Karpas-422 (cell line): ENCODE results near the gene STXBP6. TPM values are rescaled to one million over a fixed set of nuclear protein-coding genes. Genes with fewer than 3 reads are reported as not detected.

ENCODE experiments used
- DNase-seq: peaks from one replicate; pipeline ENCODE4 v3.0.0-alpha.2; 2015
- H2AFZ ChIP-seq: fragments of 200-600 bp; sonication (generic); 2 replicates; pipeline ENCODE4 v1.6.1; 2014; ENCODE audit warnings: antibody characterized with exemption, low read length, mixed read lengths
- H3K27ac ChIP-seq: fragments of 200-600 bp; sonication (generic); 2 replicates; pipeline ENCODE4 v1.5.1; 2014; ENCODE audit warnings: mild to moderate bottlenecking, low read length, moderate library complexity
- H3K27me3 ChIP-seq: fragments of 200-600 bp; sonication (generic); 2 replicates; pipeline ENCODE4 v1.6.1; 2014; ENCODE audit warnings: low read length, mixed read lengths
- H3K36me3 ChIP-seq: fragments of 200-600 bp; sonication (generic); 2 replicates; pipeline ENCODE4 v1.6.1; 2014; ENCODE audit warnings: low read length, mixed read lengths; ENCODE audit not compliant: insufficient read depth
- H3K4me1 ChIP-seq: fragments of 200-600 bp; sonication (generic); 2 replicates; pipeline ENCODE4 v1.6.1; 2014; ENCODE audit warnings: mild to moderate bottlenecking, low read length, mixed read lengths
- H3K4me2 ChIP-seq: fragments of 200-600 bp; sonication (generic); 2 replicates; pipeline ENCODE4 v1.6.1; 2014; ENCODE audit warnings: low read length, low read depth, mild to moderate bottlenecking; ENCODE audit not compliant: poor library complexity, severe bottlenecking
- H3K4me3 ChIP-seq: fragments of 200-600 bp; sonication (generic); 2 replicates; pipeline ENCODE4 v1.5.1; 2014; ENCODE audit warnings: mild to moderate bottlenecking, antibody characterized with exemption, low read length, mixed read lengths
- H3K79me2 ChIP-seq: fragments of 200-600 bp; sonication (generic); 2 replicates; pipeline ENCODE4 v1.6.1; 2014; ENCODE audit warnings: mild to moderate bottlenecking, low read length, mixed read lengths
- H3K9ac ChIP-seq: fragments of 200-600 bp; sonication (generic); 2 replicates; pipeline ENCODE4 v1.6.0; 2014; ENCODE audit warnings: low read length
- H3K9me2 ChIP-seq: fragments of 200-600 bp; sonication (generic), shearing (Covaris generic); replicated peaks from 2 replicates; pipeline ENCODE4 v1.6.0; 2014; ENCODE audit warnings: mild to moderate bottlenecking, low read length, moderate library complexity; ENCODE audit not compliant: insufficient read depth
- H3K9me3 ChIP-seq: fragments of 300-700, 200-600 bp; sonication (generic); 2 replicates; pipeline ENCODE4 v1.6.1; 2014; ENCODE audit warnings: low read length, mixed read lengths
- H4K20me1 ChIP-seq: fragments of 200-600 bp; sonication (generic); 2 replicates; pipeline ENCODE4 v1.6.1; 2014; ENCODE audit warnings: mild to moderate bottlenecking, antibody characterized with exemption, low read length, low read depth; ENCODE audit not compliant: insufficient read depth
- total RNA-seq: library from RNA; depleted of rRNA; stranded (reverse); fragments of >200 nt; shearing (Covaris generic); gene quantifications from 2 replicates; pipeline ENCODE4 v1.2.3, GENCODE V29; 2014; ENCODE audit warnings: low replicate concordance

STXBP6 gene
- total RNA-seq, 1 experiment from 2014 or later, result 1.3 TPM

GRCh38 chr14:25039933-25040332, 10.0 kb downstream of the STXBP6 start:
- H3K9me3 ChIP-seq, result peaks cover 8% of the 10 kb centered on the region
- H3K27me3 ChIP-seq, result no peaks in the 10 kb centered on the region
- H2AFZ ChIP-seq, result no peak overlapping the region
- DNase-seq, result no peak
- H3K4me2 ChIP-seq, result no peak overlapping the region
- no peak overlapping the region for H3K27ac ChIP-seq
- H3K36me3 ChIP-seq, result no peaks in the 10 kb centered on the region
- no peaks in the 10 kb centered on the region for H3K79me2 ChIP-seq
- H4K20me1 ChIP-seq, result no peaks in the 10 kb centered on the region
- H3K9me2 ChIP-seq, result no peaks in the 10 kb centered on the region
- no peak overlapping the region for H3K9ac ChIP-seq
- H3K4me1 ChIP-seq, result no peaks in the 10 kb centered on the region
- no peak overlapping the region for H3K4me3 ChIP-seq

- Histone ChIP-seq H3K9me3 (peaks cover 17% of the 10 kb centered on the region), H3K27me3 (no peaks in the 10 kb centered on the region), H3K9me2 (no peaks in the 10 kb centered on the region), H2AFZ (no peak overlapping the region), H3K4me1 (no peaks in the 10 kb centered on the region), H3K36me3 (no peaks in the 10 kb centered on the region), H3K4me2 (no peak overlapping the region), H3K9ac (no peak overlapping the region), H3K4me3 (no peak overlapping the region), H4K20me1 (no peaks in the 10 kb centered on the region), H3K79me2 (no peaks in the 10 kb centered on the region), H3K27ac (no peak overlapping the region)
- no peak for DNase-seq
Observed at GRCh38 chr14:25038044-25038668, 11.8 kb downstream of the STXBP6 start.

- Histone ChIP-seq H4K20me1 (no peaks in the 10 kb centered on the region), H3K4me3 (no peak overlapping the region), H3K27me3 (no peaks in the 10 kb centered on the region), H3K9ac (no peak overlapping the region), H3K4me1 (no peaks in the 10 kb centered on the region), H3K4me2 (no peak overlapping the region), H3K36me3 (no peaks in the 10 kb centered on the region), H3K79me2 (no peaks in the 10 kb centered on the region), H3K9me2 (no peaks in the 10 kb centered on the region), H3K9me3 (peaks cover 24% of the 10 kb centered on the region), H3K27ac (no peak overlapping the region), H2AFZ (no peak overlapping the region)
- no peak for DNase-seq
Observed at GRCh38 chr14:25037032-25037431, 12.9 kb downstream of the STXBP6 start.

- H3K4me1 ChIP-seq, result no peaks in the 10 kb centered on the region
- no peak overlapping the region for H3K9ac ChIP-seq
- no peaks in the 10 kb centered on the region for H3K27me3 ChIP-seq
- H3K27ac ChIP-seq, result no peak overlapping the region
- no peaks in the 10 kb centered on the region for H3K79me2 ChIP-seq
- H3K9me2 ChIP-seq, result no peaks in the 10 kb centered on the region
- no peaks in the 10 kb centered on the region for H3K36me3 ChIP-seq
- no peak overlapping the region for H3K4me3 ChIP-seq
- H4K20me1 ChIP-seq, result no peaks in the 10 kb centered on the region
- H3K9me3 ChIP-seq, result peaks cover 23% of the 10 kb centered on the region
- DNase-seq, result no peak
- H3K4me2 ChIP-seq, result no peak overlapping the region
- H2AFZ ChIP-seq, result no peak overlapping the region
Observed at GRCh38 chr14:25034803-25035681, 14.9 kb downstream of the STXBP6 start.

- Histone ChIP-seq H3K27ac (no peak overlapping the region), H3K4me3 (no peak overlapping the region), H3K27me3 (no peaks in the 10 kb centered on the region), H2AFZ (no peak overlapping the region), H3K4me1 (no peaks in the 10 kb centered on the region), H3K9me2 (no peaks in the 10 kb centered on the region), H3K9me3 (peaks cover 21% of the 10 kb centered on the region), H3K36me3 (no peaks in the 10 kb centered on the region), H4K20me1 (no peaks in the 10 kb centered on the region), H3K79me2 (no peaks in the 10 kb centered on the region), H3K4me2 (no peak overlapping the region), H3K9ac (no peak overlapping the region)
- DNase-seq, result no peak
Observed at GRCh38 chr14:25033358-25033757, 16.6 kb downstream of the STXBP6 start.

GRCh38 chr14:25032092-25032784, 17.7 kb downstream of the STXBP6 start:
- H4K20me1 ChIP-seq, result no peaks in the 10 kb centered on the region
- H3K9ac ChIP-seq, result no peak overlapping the region
- H3K27me3 ChIP-seq, result no peaks in the 10 kb centered on the region
- no peak overlapping the region for H3K27ac ChIP-seq
- no peaks in the 10 kb centered on the region for H3K36me3 ChIP-seq
- peak; percentile 73 for DNase-seq
- no peaks in the 10 kb centered on the region for H3K79me2 ChIP-seq
- no peaks in the 10 kb centered on the region for H3K4me1 ChIP-seq
- H3K9me2 ChIP-seq, result no peaks in the 10 kb centered on the region
- peak overlapping the region; percentile 28; the same call in 1 of the 2 replicates for H3K4me3 ChIP-seq
- peak overlapping the region; percentile 20 for H3K4me2 ChIP-seq
- no peak overlapping the region; the same call in 1 of the 2 replicates for H2AFZ ChIP-seq
- H3K9me3 ChIP-seq, result peaks cover 32% of the 10 kb centered on the region

- no peak overlapping the region for H2AFZ ChIP-seq
- peaks cover 28% of the 10 kb centered on the region for H3K9me3 ChIP-seq
- H3K9me2 ChIP-seq, result no peaks in the 10 kb centered on the region
- H3K79me2 ChIP-seq, result no peaks in the 10 kb centered on the region
- H3K27me3 ChIP-seq, result no peaks in the 10 kb centered on the region
- H3K4me1 ChIP-seq, result no peaks in the 10 kb centered on the region
- no peaks in the 10 kb centered on the region for H4K20me1 ChIP-seq
- H3K9ac ChIP-seq, result no peak overlapping the region
- H3K36me3 ChIP-seq, result no peaks in the 10 kb centered on the region
- DNase-seq, result no peak
- no peak overlapping the region for H3K4me3 ChIP-seq
- H3K4me2 ChIP-seq, result no peak overlapping the region
- H3K27ac ChIP-seq, result no peak overlapping the region
Observed at GRCh38 chr14:25026476-25027137, 23.3 kb downstream of the STXBP6 start.

GRCh38 chr14:25019892-25020291, 30.1 kb downstream of the STXBP6 start:
- H3K4me1 ChIP-seq, result no peaks in the 10 kb centered on the region
- H3K4me2 ChIP-seq, result no peak overlapping the region
- H3K9me3 ChIP-seq, result peaks cover 35% of the 10 kb centered on the region
- no peaks in the 10 kb centered on the region for H3K79me2 ChIP-seq
- H3K27me3 ChIP-seq, result no peaks in the 10 kb centered on the region
- H4K20me1 ChIP-seq, result no peaks in the 10 kb centered on the region
- H3K36me3 ChIP-seq, result no peaks in the 10 kb centered on the region
- H3K9ac ChIP-seq, result no peak overlapping the region
- no peak overlapping the region for H2AFZ ChIP-seq
- DNase-seq, result no peak
- H3K9me2 ChIP-seq, result no peaks in the 10 kb centered on the region
- H3K4me3 ChIP-seq, result no peak overlapping the region
- no peak overlapping the region for H3K27ac ChIP-seq
